ENCODE results near the gene SLC8A2.

DNA sequence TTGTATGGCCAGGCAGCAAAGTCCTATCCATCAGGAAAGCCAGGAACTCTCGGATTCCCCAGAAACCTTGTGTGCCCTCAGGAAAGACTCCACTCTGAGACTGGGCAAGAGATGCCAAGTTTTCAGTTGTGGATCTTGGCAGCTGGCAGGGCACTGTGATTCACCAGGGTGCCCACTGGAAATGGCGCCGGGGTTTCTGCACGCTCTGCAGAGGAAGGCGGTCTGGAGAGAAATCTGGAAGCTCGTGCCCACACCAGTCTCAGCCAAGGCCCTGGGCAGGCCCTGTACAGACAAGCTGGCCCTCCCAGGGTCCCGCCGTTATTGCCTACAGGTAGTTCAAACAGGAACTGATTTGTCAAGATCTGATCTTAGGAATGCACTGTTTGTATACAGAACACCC, 38.3 kb upstream of the SLC8A2 start:
- no peak for TF ChIP-seq CTCF (IDR thresholded peaks at IDR 0.05; ENCODE audit: poor library complexity, severe bottlenecking)
- no peak for TF ChIP-seq POLR2AphosphoS5 (IDR thresholded peaks at IDR 0.05)
- TF ChIP-seq MXI1 (conservative IDR thresholded peaks at IDR 0.05; ENCODE audit: poor library complexity, severe bottlenecking), result no peak
- no peak for TF ChIP-seq TAF1 (IDR thresholded peaks at IDR 0.05; ENCODE audit: low read depth)
- no peak for TF ChIP-seq REST (IDR thresholded peaks at IDR 0.05; ENCODE audit: borderline replicate concordance)
- TF ChIP-seq EZH2 (IDR thresholded peaks at IDR 0.05; ENCODE audit: borderline replicate concordance, insufficient read depth, low read length, poor library complexity, severe bottlenecking), result no peak
- TF ChIP-seq EP300 (conservative IDR thresholded peaks at IDR 0.05; ENCODE audit: poor library complexity, severe bottlenecking), result no peak
- TF ChIP-seq RAD21 (conservative IDR thresholded peaks at IDR 0.05), result no peak
- no peak for TF ChIP-seq SMC3 (conservative IDR thresholded peaks at IDR 0.05; ENCODE audit: poor library complexity)
